HG02970 (cell line): ENCODE measurements around the gene F2RL3.

Experiments used
- ATAC-seq: cut with Tn5 transposase; IDR thresholded peaks from one replicate; pipeline ENCODE4 v1.9.1; 2021; ENCODE audit warnings: mild to moderate bottlenecking, moderate library complexity, moderate number of reproducible peaks; ENCODE audit not compliant: unreplicated experiment, low FRiP score

Gene F2RL3

GRCh38 chr19:16892868-16893685, 4.3 kb downstream of the F2RL3 start:
- ATAC-seq: no peak

DNA sequence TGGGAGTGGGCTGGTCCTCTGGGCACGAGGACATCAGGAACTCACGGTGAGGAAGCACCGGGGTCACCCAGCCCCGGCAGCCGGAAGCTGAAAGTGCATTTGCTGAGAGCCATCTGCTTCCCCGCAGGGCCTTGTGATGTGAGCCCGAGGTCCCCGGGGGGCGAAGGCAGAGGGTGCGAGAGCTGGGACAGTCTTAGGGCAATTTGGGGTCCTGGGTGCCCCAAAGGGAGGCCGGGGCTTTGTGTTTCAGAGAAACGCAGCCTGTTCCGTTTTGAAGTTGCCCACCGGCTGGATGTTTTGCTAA, 4.8 kb downstream of the F2RL3 start:
- ATAC-seq: no peak

DNA sequence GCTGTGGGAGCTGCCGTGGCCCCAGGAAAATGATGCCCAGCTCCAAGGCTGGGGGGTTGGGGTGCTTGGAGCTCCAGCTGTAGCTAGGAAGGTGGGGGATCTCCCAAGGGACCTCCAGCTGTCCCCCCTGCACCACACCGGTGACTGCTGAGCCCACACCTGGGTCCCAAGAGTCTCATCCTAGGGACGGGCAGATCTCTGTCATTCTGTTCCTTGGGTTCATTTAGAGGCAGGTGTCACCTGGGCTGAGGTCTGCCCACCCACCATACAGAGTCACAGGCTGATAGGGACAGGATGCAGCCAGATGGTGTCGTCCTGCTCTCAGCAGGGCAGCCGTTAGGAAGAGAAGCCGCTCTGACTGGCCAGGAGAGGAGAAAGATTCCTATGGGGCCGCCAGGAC, 5.3 kb downstream of the F2RL3 start:
- ATAC-seq: no peak

DNA sequence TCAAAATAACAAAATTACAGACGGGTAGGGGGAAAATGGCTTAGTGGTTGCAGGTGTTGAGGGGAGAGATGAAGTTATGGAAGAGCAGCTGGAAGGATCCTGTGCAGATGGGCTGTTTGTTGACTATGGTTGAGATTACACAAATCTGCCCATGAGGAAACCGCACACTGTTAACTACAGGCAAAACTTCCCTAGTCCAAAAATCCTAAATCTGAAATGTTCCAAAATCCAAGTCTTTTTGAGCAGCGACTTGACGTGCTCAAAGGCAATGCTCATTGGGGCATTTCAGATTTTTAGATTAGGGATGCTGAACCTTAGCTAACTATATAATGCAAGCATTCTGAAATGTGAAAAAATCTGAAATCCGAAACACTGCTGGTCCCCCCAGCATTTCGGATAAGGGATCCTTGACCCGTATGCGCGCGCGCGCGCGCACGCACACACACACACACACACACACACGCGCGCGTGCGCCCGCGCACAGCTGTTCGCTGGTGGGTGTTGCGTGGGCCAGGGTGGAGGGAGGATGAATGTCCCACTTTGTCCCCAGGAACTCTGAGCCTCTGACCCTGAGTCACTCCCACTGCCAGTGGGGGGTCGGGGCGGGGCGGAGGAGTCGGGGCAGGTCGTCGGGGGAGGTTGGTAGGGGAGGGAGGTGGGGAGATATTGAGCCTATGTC, 6.8 kb downstream of the F2RL3 start:
- no peak for ATAC-seq

- peak; percentile 24 for ATAC-seq
These were observed 7.6 kb downstream of the F2RL3 start for GRCh38 chr19:16896146-16897028.

DNA sequence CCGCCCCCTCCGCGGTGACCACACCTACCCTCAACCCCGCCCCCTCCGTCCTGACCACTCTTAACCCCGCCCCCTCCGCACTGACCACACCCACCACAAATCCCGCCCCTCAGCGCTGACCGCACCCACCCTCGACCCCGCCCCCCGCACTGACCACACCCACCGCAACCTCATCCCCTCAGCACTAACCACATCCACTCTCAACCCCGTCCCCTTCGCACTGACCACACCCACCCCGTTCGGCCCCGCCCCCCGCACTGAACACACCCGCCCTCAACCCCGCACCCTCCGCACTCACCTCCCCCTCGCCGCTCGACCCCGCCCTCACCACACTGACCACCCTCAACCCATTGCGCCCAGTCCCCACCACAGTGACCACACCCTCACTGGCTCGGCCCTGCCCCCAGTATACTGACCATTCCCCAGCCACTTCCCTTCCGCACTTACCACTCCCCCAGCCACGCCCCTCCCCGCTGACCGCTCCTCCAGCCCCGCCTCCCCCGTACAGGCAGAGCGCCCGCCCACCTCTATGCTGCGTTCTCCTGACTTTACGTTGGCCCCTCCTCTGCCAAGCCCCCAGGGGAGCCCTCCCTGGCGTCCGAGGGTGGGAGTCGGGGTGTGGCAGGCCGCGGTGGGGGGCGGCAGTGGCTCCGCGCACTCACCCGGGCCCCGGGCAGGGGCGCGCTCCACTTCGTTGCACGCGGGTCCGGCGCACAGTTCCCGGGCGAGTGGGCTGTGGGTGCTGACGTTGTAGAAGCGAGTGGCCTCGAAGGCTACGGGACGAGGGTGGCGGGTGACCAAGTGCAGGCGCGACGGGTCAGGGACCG, 8.4 kb downstream of the F2RL3 start:
- peak; percentile 56 for ATAC-seq

GRCh38 chr19:16897856-16898161, 9.0 kb downstream of the F2RL3 start:
- no peak for ATAC-seq

GRCh38 chr19:16898361-16899015, 9.7 kb downstream of the F2RL3 start:
- ATAC-seq: no peak

- no peak for ATAC-seq
These were observed 10.8 kb downstream of the F2RL3 start for GRCh38 chr19:16899566-16900075.

DNA sequence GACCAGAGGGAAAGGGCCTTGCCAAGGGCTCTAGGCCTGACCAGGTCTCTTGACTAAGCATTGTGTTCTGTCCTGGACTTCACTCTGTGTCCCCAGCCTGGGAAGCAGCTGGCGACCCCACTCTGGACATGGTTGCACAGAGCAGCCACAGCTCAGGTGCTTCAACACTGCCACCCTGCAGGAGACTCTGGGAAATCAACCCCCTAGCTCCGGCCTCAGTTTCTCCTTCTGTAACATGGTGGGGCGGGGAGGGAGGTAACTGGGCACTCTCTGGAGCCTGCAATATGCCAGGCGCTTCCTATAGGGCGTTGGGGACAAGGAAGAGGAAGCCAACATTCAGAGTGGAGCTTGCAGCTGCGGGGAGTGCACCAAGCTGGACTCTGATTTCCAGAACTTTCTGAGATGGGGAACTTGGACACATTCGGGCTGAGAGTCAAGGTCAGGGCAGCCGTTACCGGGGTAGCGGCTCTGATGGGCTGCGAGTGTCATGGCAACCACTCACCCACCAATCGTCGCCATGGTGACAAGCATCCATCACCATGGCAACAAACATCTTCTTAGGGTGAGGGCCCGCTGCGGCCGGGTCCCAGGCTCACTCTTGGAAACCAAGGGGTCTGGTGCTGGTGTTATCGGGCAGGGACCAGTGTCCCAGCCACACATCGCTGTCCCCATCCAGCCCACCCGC, 12.8 kb downstream of the F2RL3 start:
- ATAC-seq: no peak

DNA sequence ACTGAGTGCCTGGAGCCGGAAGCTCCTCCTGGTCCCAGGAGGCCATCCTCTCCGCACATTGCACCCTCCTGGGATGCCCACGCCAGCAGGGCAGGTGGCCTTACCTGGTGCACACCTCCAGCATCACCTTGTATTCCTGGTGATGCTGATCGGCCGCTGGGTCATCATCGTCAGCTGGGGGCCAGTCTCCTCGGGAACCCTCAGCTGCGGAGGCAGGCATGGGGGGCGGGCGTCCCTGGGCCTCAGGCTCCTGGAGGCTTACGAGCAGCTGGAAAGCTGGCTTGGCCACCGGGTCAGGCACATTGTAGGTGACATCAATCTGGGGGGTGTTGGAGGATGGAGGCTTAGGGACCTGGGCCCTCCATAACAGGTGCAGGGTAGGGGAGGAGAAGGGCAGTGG, 13.7 kb downstream of the F2RL3 start:
- no peak for ATAC-seq

DNA sequence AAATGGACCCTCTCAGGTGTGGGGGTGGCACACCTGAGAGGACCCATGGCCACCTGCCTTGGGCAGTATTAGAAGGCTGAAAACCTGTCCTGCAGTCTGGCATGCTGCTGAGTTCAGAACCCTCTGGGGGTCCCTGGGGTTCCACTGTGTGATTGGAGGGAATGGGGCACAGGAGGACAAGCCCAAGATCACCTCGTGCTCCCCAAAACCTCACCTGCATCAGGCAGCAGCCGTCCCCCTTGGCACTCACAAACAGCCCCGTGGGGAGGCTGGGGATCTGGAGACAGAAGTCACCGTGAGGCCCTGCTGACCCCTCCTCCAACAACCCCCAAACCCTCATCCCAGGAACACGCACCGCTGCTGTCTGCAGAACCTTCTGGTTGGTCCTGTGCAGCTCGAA, 14.5 kb downstream of the F2RL3 start:
- no peak for ATAC-seq

GRCh38 chr19:16904599-16904998, 15.8 kb downstream of the F2RL3 start:
- ATAC-seq: no peak

GRCh38 chr19:16908759-16909158, 20.0 kb downstream of the F2RL3 start:
- no peak for ATAC-seq

DNA sequence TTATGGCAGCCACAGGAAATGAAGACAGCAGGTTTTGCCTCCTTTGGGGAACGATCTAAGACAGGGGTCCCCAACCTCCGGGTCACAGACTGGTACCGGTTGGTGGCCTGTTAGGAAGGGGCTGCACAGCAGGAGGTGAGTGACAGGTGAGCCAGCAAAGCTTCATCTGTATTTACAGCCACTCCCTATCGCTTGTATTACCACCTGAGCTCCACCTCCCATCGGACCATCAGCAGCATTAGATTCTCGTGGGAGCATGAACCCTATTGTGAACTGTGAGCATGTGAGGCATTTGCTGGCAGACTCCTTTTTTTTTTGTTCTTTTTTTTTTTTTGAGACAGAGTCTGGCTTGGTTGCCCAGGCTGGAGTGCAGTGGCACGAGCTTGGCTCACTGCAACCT, 22.2 kb downstream of the F2RL3 start:
- ATAC-seq: no peak

GRCh38 chr19:16912780-16913179, 24.0 kb downstream of the F2RL3 start:
- no peak for ATAC-seq

DNA sequence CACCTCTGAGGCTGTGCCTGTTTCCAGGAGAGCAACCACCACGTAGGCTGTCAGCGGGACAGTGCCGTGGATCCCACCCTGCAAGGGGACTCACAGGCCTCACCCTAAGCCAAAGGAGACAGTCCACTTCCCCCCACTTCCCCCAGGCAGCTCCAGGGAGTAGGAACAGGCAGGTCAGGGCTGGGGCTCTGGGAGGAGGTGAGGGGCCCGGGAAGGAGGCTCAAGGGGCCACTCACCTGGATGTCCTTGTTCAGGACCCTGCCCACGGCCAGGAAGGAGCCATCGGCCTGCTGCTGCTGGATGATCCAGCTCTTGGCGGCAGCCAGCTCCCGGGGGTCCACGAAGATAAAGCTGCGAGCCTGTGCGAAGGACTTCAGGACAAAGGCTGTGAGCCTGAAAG, 25.6 kb downstream of the F2RL3 start:
- ATAC-seq: no peak

- no peak for ATAC-seq
These were observed 26.3 kb downstream of the F2RL3 start for GRCh38 chr19:16915135-16915534.

- no peak for ATAC-seq
These were observed 26.9 kb downstream of the F2RL3 start for GRCh38 chr19:16915734-16916133.
